GM23338 (cell line): ENCODE measurements around the gene ZEB1. TPM values are rescaled to one million over a fixed set of nuclear protein-coding genes. Genes with fewer than 3 reads are reported as not detected.

Experiments
- ATAC-seq: fragments of 200-7000 bp; cut with Tn5 transposase; 3 replicates; pipeline ENCODE4 v1.9.1; 2020
- DNase-seq: peaks from one replicate; pipeline ENCODE4 v3.0.0-alpha.2; 2015; ENCODE audit warnings: low spot score
- H2AFZ ChIP-seq: fragments of 200-600 bp; sonication (generic); 2 replicates; pipeline ENCODE4 v1.8.0; 2016; ENCODE audit warnings: antibody characterized with exemption, mild to moderate bottlenecking, moderate library complexity
- H3F3A ChIP-seq: fragments of 200-600 bp; sonication (generic); replicated peaks from 2 replicates; pipeline ENCODE4 v1.8.0; 2017; ENCODE audit warnings: antibody characterized with exemption, mixed run types, low read depth
- H3K27ac ChIP-seq: fragments of 200-600 bp; sonication (generic); 2 replicates; pipeline ENCODE4 v1.6.1; 2016; ENCODE audit warnings: low read depth
- H3K27me3 ChIP-seq: fragments of 200-600 bp; sonication (generic); 2 replicates; pipeline ENCODE4 v1.8.0; 2016; ENCODE audit warnings: mild to moderate bottlenecking, mixed run types, moderate library complexity; ENCODE audit not compliant: insufficient read depth
- H3K36me3 ChIP-seq: fragments of 200-600 bp; sonication (generic); 2 replicates; pipeline ENCODE4 v1.8.0; 2016; ENCODE audit warnings: mild to moderate bottlenecking; ENCODE audit not compliant: insufficient read depth
- H3K4me1 ChIP-seq: fragments of 200-600 bp; sonication (generic); 2 replicates; pipeline ENCODE4 v1.8.0; 2016; ENCODE audit warnings: mild to moderate bottlenecking, moderate library complexity; ENCODE audit not compliant: insufficient read depth
- H3K4me2 ChIP-seq: fragments of 200-600 bp; sonication (generic); 2 replicates; pipeline ENCODE4 v1.7.1; 2017; ENCODE audit warnings: mixed run types
- H3K4me3 ChIP-seq: fragments of 200-600 bp; sonication (generic); 2 replicates; pipeline ENCODE4 v1.6.1; 2016; ENCODE audit warnings: mixed run types
- H3K79me2 ChIP-seq: fragments of 200-600 bp; sonication (generic); replicated peaks from 2 replicates; pipeline ENCODE4 v1.8.0; 2017; ENCODE audit warnings: mild to moderate bottlenecking; ENCODE audit not compliant: insufficient read depth
- H3K9me2 ChIP-seq: fragments of 200-600 bp; sonication (generic); 2 replicates; pipeline ENCODE4 v1.8.0; 2017; ENCODE audit not compliant: insufficient read depth
- H4K20me1 ChIP-seq: fragments of 200-600 bp; sonication (generic); replicated peaks from 2 replicates; pipeline ENCODE4 v1.8.0; 2017; ENCODE audit warnings: mild to moderate bottlenecking; ENCODE audit not compliant: insufficient read depth
- H3K27ac Mint-ChIP-seq: 2 replicates; pipeline ENCODE4 v1.8.0; 2020; ENCODE audit warnings: inconsistent platforms, mild to moderate bottlenecking, moderate library complexity, mixed read lengths
- H3K27me3 Mint-ChIP-seq: 3 replicates; pipeline ENCODE4 v1.8.0; 2022; ENCODE audit warnings: low read depth, mild to moderate bottlenecking, moderate library complexity, mixed read lengths, inconsistent platforms; ENCODE audit not compliant: insufficient read depth, poor library complexity
- H3K36me3 Mint-ChIP-seq: 3 replicates; pipeline ENCODE4 v1.8.0; 2021; ENCODE audit warnings: low read depth, mild to moderate bottlenecking, inconsistent platforms, moderate library complexity, mixed read lengths
- H3K4me1 Mint-ChIP-seq: 3 replicates; pipeline ENCODE4 v1.8.0; 2020; ENCODE audit warnings: mild to moderate bottlenecking, inconsistent platforms, mixed read lengths
- H3K4me3 Mint-ChIP-seq: 3 replicates; pipeline ENCODE4 v1.8.0; 2021; ENCODE audit warnings: moderate library complexity, mild to moderate bottlenecking, inconsistent platforms, mixed read lengths
- H3K9me3 Mint-ChIP-seq: 3 replicates; pipeline ENCODE4 v1.8.0; 2020; ENCODE audit warnings: moderate library complexity, mild to moderate bottlenecking, inconsistent platforms, mixed read lengths
- CREB1 ChIP-seq: fragments of 250-450 bp; sonication (Bioruptor Pico); IDR thresholded peaks from 2 replicates; pipeline ENCODE4 v1.5.0; 2020; ENCODE audit warnings: low read depth, mild to moderate bottlenecking, moderate library complexity
- JUNB ChIP-seq: IDR thresholded peaks from one replicate; pipeline ENCODE4 v1.6.1; 2016; ENCODE audit warnings: antibody characterized with exemption; ENCODE audit not compliant: unreplicated experiment
- NANOG ChIP-seq: IDR thresholded peaks from 2 replicates; pipeline ENCODE4 v1.6.1; 2016; ENCODE audit warnings: antibody characterized with exemption, borderline replicate concordance
- POLR2AphosphoS5 ChIP-seq: IDR thresholded peaks from 2 replicates; pipeline ENCODE4 v1.6.1; 2016; ENCODE audit warnings: antibody characterized with exemption, low read depth
- STAT1 ChIP-seq: IDR thresholded peaks from one replicate; pipeline ENCODE4 v1.6.1; 2016; ENCODE audit warnings: antibody characterized with exemption; ENCODE audit not compliant: unreplicated experiment
- ZNF114 ChIP-seq: fragments of 250-450 bp; sonication (Bioruptor Pico); IDR thresholded peaks from 2 replicates; pipeline ENCODE4 v1.5.0; 2020; ENCODE audit warnings: mild to moderate bottlenecking, moderate library complexity
- ZNF331 ChIP-seq: fragments of 250-450 bp; sonication (Bioruptor Pico); IDR thresholded peaks from 2 replicates; pipeline ENCODE4 v1.5.0; 2020; ENCODE audit warnings: low read depth, mild to moderate bottlenecking, moderate library complexity
- polyA plus RNA-seq: library from polyadenylated mRNA; unstranded; fragments of >200 nt; fragmentation: Nextera tagmentation; extraction: Ambion mirVana; gene quantifications from 2 replicates; pipeline ENCODE4 v1.2.1, GENCODE V29; 2016
- total RNA-seq: library from RNA; depleted of rRNA; stranded (reverse); fragments of >200 nt; shearing (Covaris generic); gene quantifications from 2 replicates; pipeline ENCODE4 v1.2.3, GENCODE V29; 2014
- TF ChIP-seq, protein P1 (sequence below): IDR thresholded peaks from one replicate; pipeline ENCODE4 v1.6.1; 2018; ENCODE audit warnings: antibody characterized with exemption; ENCODE audit not compliant: unreplicated experiment
- TF ChIP-seq, protein P2 (sequence below): fragments of 250-450 bp; sonication (Bioruptor Pico); IDR thresholded peaks from 2 replicates; pipeline ENCODE4 v1.5.0; 2020; ENCODE audit warnings: mild to moderate bottlenecking, moderate library complexity
- TF ChIP-seq, protein P3 (sequence below), 2 experiments: fragments of 200-600 bp in 1 of 2; sonication (generic) in 1 of 2; conservative IDR thresholded peaks; 2 replicates each; pipeline versions ENCODE4 v1.5.1 to v1.6.1; 2016 to 2017; ENCODE audit warnings: antibody characterized with exemption in 2 of 2, low read depth in 2 of 2, mild to moderate bottlenecking in 2 of 2, moderate library complexity in 1 of 2

ZEB1 gene
- total and polyA plus RNA-seq, 2 experiments from 2014 or later = 0.16 to 0.45 TPM

DNA sequence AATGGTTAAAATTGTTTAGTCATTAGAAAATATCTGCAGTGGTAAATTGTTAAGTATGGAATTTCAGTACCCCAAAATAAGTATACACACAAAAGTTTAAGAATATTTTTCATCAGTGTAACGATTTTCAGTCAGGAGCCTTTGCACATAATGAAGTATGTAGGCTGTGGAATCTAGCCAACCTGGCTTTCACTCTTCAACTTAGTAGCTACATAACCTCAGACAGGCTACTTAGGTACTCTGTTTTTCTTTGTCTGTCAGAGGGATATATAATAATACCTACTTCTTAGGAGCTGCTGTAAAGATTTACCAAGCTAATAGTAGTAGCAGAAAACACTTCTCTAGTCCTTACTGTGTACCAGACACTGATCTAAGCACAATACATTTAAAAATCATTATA is 137.5 kb downstream of the ZEB1 start (continued):
- TF ChIP-seq, protein P1, sequence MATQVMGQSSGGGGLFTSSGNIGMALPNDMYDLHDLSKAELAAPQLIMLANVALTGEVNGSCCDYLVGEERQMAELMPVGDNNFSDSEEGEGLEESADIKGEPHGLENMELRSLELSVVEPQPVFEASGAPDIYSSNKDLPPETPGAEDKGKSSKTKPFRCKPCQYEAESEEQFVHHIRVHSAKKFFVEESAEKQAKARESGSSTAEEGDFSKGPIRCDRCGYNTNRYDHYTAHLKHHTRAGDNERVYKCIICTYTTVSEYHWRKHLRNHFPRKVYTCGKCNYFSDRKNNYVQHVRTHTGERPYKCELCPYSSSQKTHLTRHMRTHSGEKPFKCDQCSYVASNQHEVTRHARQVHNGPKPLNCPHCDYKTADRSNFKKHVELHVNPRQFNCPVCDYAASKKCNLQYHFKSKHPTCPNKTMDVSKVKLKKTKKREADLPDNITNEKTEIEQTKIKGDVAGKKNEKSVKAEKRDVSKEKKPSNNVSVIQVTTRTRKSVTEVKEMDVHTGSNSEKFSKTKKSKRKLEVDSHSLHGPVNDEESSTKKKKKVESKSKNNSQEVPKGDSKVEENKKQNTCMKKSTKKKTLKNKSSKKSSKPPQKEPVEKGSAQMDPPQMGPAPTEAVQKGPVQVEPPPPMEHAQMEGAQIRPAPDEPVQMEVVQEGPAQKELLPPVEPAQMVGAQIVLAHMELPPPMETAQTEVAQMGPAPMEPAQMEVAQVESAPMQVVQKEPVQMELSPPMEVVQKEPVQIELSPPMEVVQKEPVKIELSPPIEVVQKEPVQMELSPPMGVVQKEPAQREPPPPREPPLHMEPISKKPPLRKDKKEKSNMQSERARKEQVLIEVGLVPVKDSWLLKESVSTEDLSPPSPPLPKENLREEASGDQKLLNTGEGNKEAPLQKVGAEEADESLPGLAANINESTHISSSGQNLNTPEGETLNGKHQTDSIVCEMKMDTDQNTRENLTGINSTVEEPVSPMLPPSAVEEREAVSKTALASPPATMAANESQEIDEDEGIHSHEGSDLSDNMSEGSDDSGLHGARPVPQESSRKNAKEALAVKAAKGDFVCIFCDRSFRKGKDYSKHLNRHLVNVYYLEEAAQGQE = no peak

DNA sequence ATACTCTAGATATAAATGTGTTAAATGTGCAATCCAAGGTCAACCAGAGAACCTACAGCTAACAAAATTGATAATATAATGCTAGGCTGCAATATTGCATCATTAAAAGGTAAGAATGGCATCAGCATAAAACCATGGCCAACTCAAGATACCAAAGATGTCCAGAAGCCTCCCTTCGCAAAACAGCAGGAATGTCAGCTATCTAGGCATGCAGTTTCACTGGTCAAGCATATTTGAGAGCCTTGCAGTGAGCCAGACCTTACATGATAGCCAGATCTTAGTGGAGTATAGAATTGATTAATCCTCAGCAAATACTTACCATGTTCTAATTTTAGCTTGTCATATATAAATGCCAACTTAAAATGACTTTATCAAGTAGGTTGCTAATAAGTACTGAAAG is 138.8 kb downstream of the ZEB1 start:
- H3F3A ChIP-seq = no peaks in the 10 kb centered on the region
- H3K9me2 ChIP-seq = no peaks in the 10 kb centered on the region
- no peak overlapping the region for H2AFZ ChIP-seq
- no peaks in the 10 kb centered on the region for H3K4me1 ChIP-seq
- H4K20me1 ChIP-seq = no peaks in the 10 kb centered on the region
- H3K27ac ChIP-seq = no peak overlapping the region
- no peak overlapping the region for H3K4me3 ChIP-seq
- ATAC-seq (no peak), DNase-seq (no peak)
- no peak overlapping the region for H3K4me2 ChIP-seq
- Mint-ChIP-seq H3K9me3 (no peaks in the 10 kb centered on the region), H3K27me3 (no peaks in the 10 kb centered on the region), H3K4me3 (no peak overlapping the region), H3K27ac (no peak overlapping the region), H3K36me3 (no peaks in the 10 kb centered on the region), H3K4me1 (no peaks in the 10 kb centered on the region)
- H3K36me3 ChIP-seq = no peaks in the 10 kb centered on the region
- no peaks in the 10 kb centered on the region for H3K27me3 ChIP-seq
- H3K79me2 ChIP-seq = no peaks in the 10 kb centered on the region
- TF ChIP-seq JUNB (no peak), NANOG (no peak), ZNF114 (CRISPR knock-in tag) (no peak), ZNF331 (CRISPR knock-in tag) (no peak), CREB1 (CRISPR knock-in tag) (no peak), STAT1 (no peak), POLR2AphosphoS5 (no peak)
- TF ChIP-seq, protein P2, sequence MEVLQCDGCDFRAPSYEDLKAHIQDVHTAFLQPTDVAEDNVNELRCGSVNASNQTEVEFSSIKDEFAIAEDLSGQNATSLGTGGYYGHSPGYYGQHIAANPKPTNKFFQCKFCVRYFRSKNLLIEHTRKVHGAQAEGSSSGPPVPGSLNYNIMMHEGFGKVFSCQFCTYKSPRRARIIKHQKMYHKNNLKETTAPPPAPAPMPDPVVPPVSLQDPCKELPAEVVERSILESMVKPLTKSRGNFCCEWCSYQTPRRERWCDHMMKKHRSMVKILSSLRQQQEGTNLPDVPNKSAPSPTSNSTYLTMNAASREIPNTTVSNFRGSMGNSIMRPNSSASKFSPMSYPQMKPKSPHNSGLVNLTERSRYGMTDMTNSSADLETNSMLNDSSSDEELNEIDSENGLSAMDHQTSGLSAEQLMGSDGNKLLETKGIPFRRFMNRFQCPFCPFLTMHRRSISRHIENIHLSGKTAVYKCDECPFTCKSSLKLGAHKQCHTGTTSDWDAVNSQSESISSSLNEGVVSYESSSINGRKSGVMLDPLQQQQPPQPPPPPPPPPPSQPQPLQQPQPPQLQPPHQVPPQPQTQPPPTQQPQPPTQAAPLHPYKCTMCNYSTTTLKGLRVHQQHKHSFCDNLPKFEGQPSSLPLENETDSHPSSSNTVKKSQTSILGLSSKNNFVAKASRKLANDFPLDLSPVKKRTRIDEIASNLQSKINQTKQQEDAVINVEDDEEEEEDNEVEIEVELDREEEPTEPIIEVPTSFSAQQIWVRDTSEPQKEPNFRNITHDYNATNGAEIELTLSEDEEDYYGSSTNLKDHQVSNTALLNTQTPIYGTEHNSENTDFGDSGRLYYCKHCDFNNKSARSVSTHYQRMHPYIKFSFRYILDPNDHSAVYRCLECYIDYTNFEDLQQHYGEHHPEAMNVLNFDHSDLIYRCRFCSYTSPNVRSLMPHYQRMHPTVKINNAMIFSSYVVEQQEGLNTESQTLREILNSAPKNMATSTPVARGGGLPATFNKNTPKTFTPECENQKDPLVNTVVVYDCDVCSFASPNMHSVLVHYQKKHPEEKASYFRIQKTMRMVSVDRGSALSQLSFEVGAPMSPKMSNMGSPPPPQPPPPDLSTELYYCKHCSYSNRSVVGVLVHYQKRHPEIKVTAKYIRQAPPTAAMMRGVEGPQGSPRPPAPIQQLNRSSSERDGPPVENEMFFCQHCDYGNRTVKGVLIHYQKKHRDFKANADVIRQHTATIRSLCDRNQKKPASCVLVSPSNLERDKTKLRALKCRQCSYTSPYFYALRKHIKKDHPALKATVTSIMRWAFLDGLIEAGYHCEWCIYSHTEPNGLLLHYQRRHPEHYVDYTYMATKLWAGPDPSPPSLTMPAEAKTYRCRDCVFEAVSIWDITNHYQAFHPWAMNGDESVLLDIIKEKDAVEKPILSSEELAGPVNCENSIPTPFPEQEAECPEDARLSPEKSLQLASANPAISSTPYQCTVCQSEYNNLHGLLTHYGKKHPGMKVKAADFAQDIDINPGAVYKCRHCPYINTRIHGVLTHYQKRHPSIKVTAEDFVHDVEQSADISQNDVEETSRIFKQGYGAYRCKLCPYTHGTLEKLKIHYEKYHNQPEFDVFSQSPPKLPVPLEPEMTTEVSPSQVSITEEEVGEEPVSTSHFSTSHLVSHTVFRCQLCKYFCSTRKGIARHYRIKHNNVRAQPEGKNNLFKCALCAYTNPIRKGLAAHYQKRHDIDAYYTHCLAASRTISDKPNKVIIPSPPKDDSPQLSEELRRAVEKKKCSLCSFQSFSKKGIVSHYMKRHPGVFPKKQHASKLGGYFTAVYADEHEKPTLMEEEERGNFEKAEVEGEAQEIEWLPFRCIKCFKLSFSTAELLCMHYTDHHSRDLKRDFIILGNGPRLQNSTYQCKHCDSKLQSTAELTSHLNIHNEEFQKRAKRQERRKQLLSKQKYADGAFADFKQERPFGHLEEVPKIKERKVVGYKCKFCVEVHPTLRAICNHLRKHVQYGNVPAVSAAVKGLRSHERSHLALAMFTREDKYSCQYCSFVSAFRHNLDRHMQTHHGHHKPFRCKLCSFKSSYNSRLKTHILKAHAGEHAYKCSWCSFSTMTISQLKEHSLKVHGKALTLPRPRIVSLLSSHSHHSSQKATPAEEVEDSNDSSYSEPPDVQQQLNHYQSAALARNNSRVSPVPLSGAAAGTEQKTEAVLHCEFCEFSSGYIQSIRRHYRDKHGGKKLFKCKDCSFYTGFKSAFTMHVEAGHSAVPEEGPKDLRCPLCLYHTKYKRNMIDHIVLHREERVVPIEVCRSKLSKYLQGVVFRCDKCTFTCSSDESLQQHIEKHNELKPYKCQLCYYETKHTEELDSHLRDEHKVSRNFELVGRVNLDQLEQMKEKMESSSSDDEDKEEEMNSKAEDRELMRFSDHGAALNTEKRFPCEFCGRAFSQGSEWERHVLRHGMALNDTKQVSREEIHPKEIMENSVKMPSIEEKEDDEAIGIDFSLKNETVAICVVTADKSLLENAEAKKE (CRISPR knock-in tag) = no peak
- TF ChIP-seq, protein P1 = no peak
- TF ChIP-seq, protein P3, sequence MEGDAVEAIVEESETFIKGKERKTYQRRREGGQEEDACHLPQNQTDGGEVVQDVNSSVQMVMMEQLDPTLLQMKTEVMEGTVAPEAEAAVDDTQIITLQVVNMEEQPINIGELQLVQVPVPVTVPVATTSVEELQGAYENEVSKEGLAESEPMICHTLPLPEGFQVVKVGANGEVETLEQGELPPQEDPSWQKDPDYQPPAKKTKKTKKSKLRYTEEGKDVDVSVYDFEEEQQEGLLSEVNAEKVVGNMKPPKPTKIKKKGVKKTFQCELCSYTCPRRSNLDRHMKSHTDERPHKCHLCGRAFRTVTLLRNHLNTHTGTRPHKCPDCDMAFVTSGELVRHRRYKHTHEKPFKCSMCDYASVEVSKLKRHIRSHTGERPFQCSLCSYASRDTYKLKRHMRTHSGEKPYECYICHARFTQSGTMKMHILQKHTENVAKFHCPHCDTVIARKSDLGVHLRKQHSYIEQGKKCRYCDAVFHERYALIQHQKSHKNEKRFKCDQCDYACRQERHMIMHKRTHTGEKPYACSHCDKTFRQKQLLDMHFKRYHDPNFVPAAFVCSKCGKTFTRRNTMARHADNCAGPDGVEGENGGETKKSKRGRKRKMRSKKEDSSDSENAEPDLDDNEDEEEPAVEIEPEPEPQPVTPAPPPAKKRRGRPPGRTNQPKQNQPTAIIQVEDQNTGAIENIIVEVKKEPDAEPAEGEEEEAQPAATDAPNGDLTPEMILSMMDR (conservative IDR thresholded peaks at IDR 0.05; ENCODE audit: low read depth in 2 of 2) = no peak
